DOHH2 (cell line): ENCODE measurements around the gene SPRY1.

ENCODE experiments used
- H3F3A ChIP-seq: fragments of 200-600 bp; sonication (generic), shearing (Covaris generic); 2 replicates; pipeline ENCODE4 v1.6.0; 2016; ENCODE audit warnings: antibody characterized with exemption, mild to moderate bottlenecking; ENCODE audit not compliant: control insufficient read depth, insufficient read depth
- H3K27ac ChIP-seq: fragments of 200-600 bp; sonication (generic); 2 replicates; pipeline ENCODE4 v1.5.1; 2014; ENCODE audit warnings: low read depth, mild to moderate bottlenecking, low read length, moderate library complexity
- H3K27me3 ChIP-seq: fragments of 200-600 bp; sonication (generic); 2 replicates; pipeline ENCODE4 v1.6.1; 2014; ENCODE audit warnings: mild to moderate bottlenecking, low read length, mixed read lengths; ENCODE audit not compliant: control insufficient read depth
- H3K36me3 ChIP-seq: fragments of 200-600 bp; sonication (generic); 2 replicates; pipeline ENCODE4 v1.6.1; 2014; ENCODE audit warnings: mild to moderate bottlenecking, low read length, moderate library complexity, mixed read lengths; ENCODE audit not compliant: control insufficient read depth
- H3K4me1 ChIP-seq: fragments of 200-600 bp; sonication (generic); 2 replicates; pipeline ENCODE4 v1.6.1; 2014; ENCODE audit warnings: mild to moderate bottlenecking, low read length, mixed read lengths; ENCODE audit not compliant: control insufficient read depth
- H3K4me2 ChIP-seq: fragments of 200-600 bp; sonication (generic); 2 replicates; pipeline ENCODE4 v1.6.0; 2014; ENCODE audit warnings: mild to moderate bottlenecking, low read length, moderate library complexity
- H3K4me3 ChIP-seq: fragments of 200-600 bp; sonication (generic); 2 replicates; pipeline ENCODE4 v1.5.1; 2014; ENCODE audit warnings: mild to moderate bottlenecking, low read length, mixed read lengths
- H3K79me2 ChIP-seq: fragments of 200-600 bp; sonication (generic); 2 replicates; pipeline ENCODE4 v1.6.1; 2014; ENCODE audit warnings: mild to moderate bottlenecking, low read length, mixed read lengths; ENCODE audit not compliant: control insufficient read depth
- H3K9me2 ChIP-seq: fragments of 200-600 bp; sonication (generic); replicated peaks from 2 replicates; pipeline ENCODE4 v1.6.1; 2014; ENCODE audit warnings: mild to moderate bottlenecking, low read length, mixed read lengths; ENCODE audit not compliant: control insufficient read depth
- H3K9me3 ChIP-seq: fragments of 200-600 bp; sonication (generic); 2 replicates; pipeline ENCODE4 v1.6.1; 2014; ENCODE audit warnings: antibody characterized with exemption, low read length, mixed read lengths; ENCODE audit not compliant: control insufficient read depth, insufficient read depth
- H4K20me1 ChIP-seq: fragments of 200-600 bp; sonication (generic); 2 replicates; pipeline ENCODE4 v1.6.0; 2014; ENCODE audit warnings: low read depth, mild to moderate bottlenecking, antibody characterized with exemption, low read length, moderate library complexity; ENCODE audit not compliant: control insufficient read depth, insufficient read depth
- CTCF ChIP-seq: fragments of 200-600 bp; sonication (generic); IDR thresholded peaks from one replicate; pipeline ENCODE4 v1.5.1; 2014; ENCODE audit warnings: antibody characterized with exemption, mild to moderate bottlenecking, low read depth, low read length; ENCODE audit not compliant: poor library complexity, severe bottlenecking
- EZH2phosphoT487 ChIP-seq: fragments of 200-600 bp; sonication (generic); IDR thresholded peaks from 2 replicates; pipeline ENCODE4 v1.6.1; 2017; ENCODE audit warnings: borderline replicate concordance, mild to moderate bottlenecking, antibody characterized with exemption, low read length, moderate library complexity, mixed read lengths

Gene SPRY1

GRCh38 chr4:123427951-123428350 is 31.4 kb downstream of the SPRY1 start:
- H3K4me1 ChIP-seq, result peaks cover 6% of the 10 kb centered on the region
- H3K4me3 ChIP-seq, result no peak overlapping the region
- no peak overlapping the region for H3K4me2 ChIP-seq
- H3K9me2 ChIP-seq, result no peaks in the 10 kb centered on the region
- TF ChIP-seq EZH2phosphoT487 (no peak), CTCF (no peak)
- H3K36me3 ChIP-seq, result no peaks in the 10 kb centered on the region
- H3K27ac ChIP-seq, result no peak overlapping the region
- H3K27me3 ChIP-seq, result no peaks in the 10 kb centered on the region
- no peaks in the 10 kb centered on the region for H4K20me1 ChIP-seq
- no peaks in the 10 kb centered on the region for H3K9me3 ChIP-seq
- no peaks in the 10 kb centered on the region for H3K79me2 ChIP-seq
- H3F3A ChIP-seq, result no peaks in the 10 kb centered on the region

- Histone ChIP-seq H3K27me3 (no peaks in the 10 kb centered on the region), H3K9me2 (no peaks in the 10 kb centered on the region), H3K79me2 (no peaks in the 10 kb centered on the region), H3K9me3 (no peaks in the 10 kb centered on the region), H3K4me3 (no peak overlapping the region), H3K4me2 (no peak overlapping the region), H3K4me1 (peaks cover under 1% of the 10 kb centered on the region), H3F3A (no peaks in the 10 kb centered on the region), H3K36me3 (no peaks in the 10 kb centered on the region), H3K27ac (no peak overlapping the region), H4K20me1 (no peaks in the 10 kb centered on the region)
- TF ChIP-seq CTCF, result no peak
- no peak for TF ChIP-seq EZH2phosphoT487
Observed at GRCh38 chr4:123430031-123430430, 33.4 kb downstream of the SPRY1 start.

- Histone ChIP-seq H3K27ac (no peak overlapping the region), H3K4me1 (no peaks in the 10 kb centered on the region), H3K36me3 (no peaks in the 10 kb centered on the region), H3K9me2 (no peaks in the 10 kb centered on the region), H4K20me1 (no peaks in the 10 kb centered on the region), H3K79me2 (no peaks in the 10 kb centered on the region), H3K27me3 (no peaks in the 10 kb centered on the region), H3K4me3 (no peak overlapping the region), H3K4me2 (no peak overlapping the region), H3F3A (no peaks in the 10 kb centered on the region), H3K9me3 (no peaks in the 10 kb centered on the region)
- TF ChIP-seq CTCF (no peak), EZH2phosphoT487 (no peak)
Observed at GRCh38 chr4:123430501-123430900, 33.9 kb downstream of the SPRY1 start.

- Histone ChIP-seq H3K4me2 (no peak overlapping the region), H3K9me2 (no peaks in the 10 kb centered on the region), H3K36me3 (no peaks in the 10 kb centered on the region), H3K27ac (no peak overlapping the region), H3K79me2 (no peaks in the 10 kb centered on the region), H4K20me1 (no peaks in the 10 kb centered on the region), H3K9me3 (no peaks in the 10 kb centered on the region), H3K4me1 (no peaks in the 10 kb centered on the region), H3K27me3 (no peaks in the 10 kb centered on the region), H3K4me3 (no peak overlapping the region), H3F3A (no peaks in the 10 kb centered on the region)
- TF ChIP-seq EZH2phosphoT487 (no peak), CTCF (no peak)
Observed at GRCh38 chr4:123433573-123433972, 37.0 kb downstream of the SPRY1 start.
